Transverse colon (tissue), 4 donors: ENCODE measurements around the gene PCGF1. TPM values are rescaled to one million over a fixed set of nuclear protein-coding genes. Genes with fewer than 3 reads are reported as not detected.

Experiments used
- DNase-seq: peaks from one replicate; pipeline ENCODE4 v3.0.0-alpha.2; 2019
- H3K27ac ChIP-seq, 4 donors: fragments of 200-600 bp; sonication (generic); 2 replicates each; pipeline ENCODE4 v1.5.1; 2016 to 2018; ENCODE audit warnings: inconsistent platforms in 4 of 4
- H3K27me3 ChIP-seq: fragments of 200-600 bp; sonication (generic); 2 replicates; pipeline ENCODE4 v1.5.1; 2017; ENCODE audit warnings: inconsistent platforms
- H3K36me3 ChIP-seq, 4 donors: fragments of 200-600 bp; sonication (generic); 2 replicates each; pipeline ENCODE4 v1.5.1; 2017 to 2019; ENCODE audit warnings: inconsistent platforms in 4 of 4
- H3K4me1 ChIP-seq, 4 donors: fragments of 200-600 bp; sonication (generic); 2 replicates each; pipeline ENCODE4 v1.5.1; 2017 to 2020; ENCODE audit warnings: inconsistent platforms in 4 of 4
- H3K4me3 ChIP-seq, 4 donors: fragments of 200-600 bp; sonication (generic); 1 replicate in 1 of 4; 2 replicates in 3 of 4; pipeline versions ENCODE4 v1.5.1 to v1.6.1; 2017 to 2019; ENCODE audit warnings: inconsistent platforms in 4 of 4
- H3K9me3 ChIP-seq, 2 donors: fragments of 200-600 bp; sonication (generic); 2 replicates each; pipeline ENCODE4 v1.5.1; 2017 to 2019; ENCODE audit warnings: inconsistent platforms in 2 of 2
- CTCF ChIP-seq, 5 experiments: fragments of 200-600 bp in 3 of 5; fragments of 450-650 bp in 2 of 5; sonication (generic) in 3 of 5; IDR thresholded peaks; 1 replicate in 2 of 5; 2 replicates in 3 of 5; pipeline ENCODE4 v1.5.1; 2016 to 2017; ENCODE audit warnings: antibody characterized with exemption in 5 of 5, inconsistent platforms in 3 of 5, mild to moderate bottlenecking in 2 of 5, moderate library complexity in 1 of 5
- EP300 ChIP-seq: sonication (generic); formaldehyde crosslinking; IDR thresholded peaks from one replicate; pipeline ENCODE4 v1.6.1; 2017; ENCODE audit warnings: antibody characterized with exemption, low read depth
- POLR2A ChIP-seq: fragments of 450-650 bp; IDR thresholded peaks from one replicate; pipeline ENCODE4 v1.6.1; 2016; ENCODE audit warnings: antibody characterized with exemption, mild to moderate bottlenecking, moderate library complexity
- POLR2AphosphoS5 ChIP-seq, 3 donors: sonication (generic); formaldehyde crosslinking; IDR thresholded peaks; one replicate each; pipeline ENCODE4 v1.6.1; 2016; ENCODE audit warnings: antibody characterized with exemption in 3 of 3
- WGBS, 2 donors: methylation state at CpG; one replicate each; pipeline ENCODE4 v1.1.5; 2018; ENCODE audit warnings: low coverage in 1 of 2; 5-methylcytosine and 5-hydroxymethylcytosine counted together
- in situ Hi-C, 4 donors: fragments of 200-750 bp; cut with MboI; loops; one replicate each; pipeline versions ENCODE4 v1.15.0 to v1.15.1; 2017; ENCODE audit warnings: low sequenced_read_pairs in 3 of 4, low pct_ligation_motif_present in 1 of 4, low pct_unique_long_range_greater_than_20kb in 1 of 4
- intact Hi-C: fragments of 100-400 bp; cut with DNase I; formaldehyde crosslinking; loops from one replicate; pipeline ENCODE4 v1.15.1; 2023; ENCODE audit warnings: low total_unique reads
- total RNA-seq, 4 donors: library from RNA; depleted of rRNA; stranded (reverse); fragments of >200 nt; gene quantifications; one replicate each; pipeline ENCODE4 v1.1.0, GENCODE V29; 2016

The PCGF1 gene
- total RNA-seq, 4 donors from 2014 or later: 3.7 to 23.9 (median 19.3) TPM

GRCh38 chr2:74507926-74508520 is 528 bp upstream of the PCGF1 start:
- intact Hi-C loops: loop anchor here (2.0 kb wide), 1 partner anchor 23 kb away; no protein-coding TSS in a partner anchor
- Histone ChIP-seq H3K27me3 (peaks cover 48% of the 10 kb centered on the region), H3K9me3 (no peaks in the 10 kb centered on the region), H3K36me3 (no peaks in the 10 kb centered on the region), H3K4me1 (peaks cover 12 to 44% (median 36%) of the 10 kb centered on the region in 4 donors), H3K4me3 (peak overlapping the region; percentile 44 to 81 (median 67)), H3K27ac (peak overlapping the region; percentile 90 to 98 (median 92))
- 11 to 58% methylated on average over 6 to 38 of the region's 38 CpGs for WGBS, 2 donors
- in situ Hi-C loops: no loop called here
- peak; percentile 55 for DNase-seq
- TF ChIP-seq EP300 (no peak), POLR2A (no peak), POLR2AphosphoS5 (IDR thresholded peaks at IDR 0.05) (no peak), CTCF (IDR thresholded peaks at IDR 0.05) (no peak)

- in situ Hi-C loops (no loop called here), intact Hi-C loops (loop anchor here (2.0 kb wide), 1 partner anchor 21 kb away; no protein-coding TSS in a partner anchor)
- H3K4me3 ChIP-seq: peak overlapping the region in 1 of 4 donors; percentile 68
- peaks cover 12 to 53% (median 37%) of the 10 kb centered on the region in 4 donors for H3K4me1 ChIP-seq
- no peak for TF ChIP-seq POLR2A
- 96 to 100% methylated on average over 4 to 14 of the region's 14 CpGs for WGBS, 2 donors
- H3K27me3 ChIP-seq: peaks cover 33% of the 10 kb centered on the region
- H3K27ac ChIP-seq: no peak overlapping the region
- H3K36me3 ChIP-seq: no peaks in the 10 kb centered on the region
- H3K9me3 ChIP-seq: no peaks in the 10 kb centered on the region
- no peak for DNase-seq
Measured at GRCh38 chr2:74505448-74506246, 1.8 kb downstream of the PCGF1 start.

- H3K9me3 ChIP-seq: no peaks in the 10 kb centered on the region
- peaks cover 15 to 59% (median 44%) of the 10 kb centered on the region in 4 donors for H3K4me1 ChIP-seq
- peak overlapping the region in 1 of 4 donors; percentile 90 for H3K27ac ChIP-seq
- H3K4me3 ChIP-seq: peak overlapping the region in 1 of 4 donors; percentile 54
- H3K36me3 ChIP-seq: no peaks in the 10 kb centered on the region
- TF ChIP-seq CTCF (IDR thresholded peaks at IDR 0.05) (no peak), POLR2A (no peak), EP300 (no peak), POLR2AphosphoS5 (IDR thresholded peaks at IDR 0.05) (no peak)
- in situ Hi-C loops: loop anchor here in 1 of 4 donors (5.0 kb wide), 1 partner anchor 73 kb away; no protein-coding TSS in a partner anchor
- DNase-seq: no peak
- intact Hi-C loops: no loop called here
- 96 to 100% methylated on average over 1 to 3 of the region's 3 CpGs for WGBS, 2 donors
- H3K27me3 ChIP-seq: peaks cover 33% of the 10 kb centered on the region
Measured at GRCh38 chr2:74504591-74504990, 2.9 kb downstream of the PCGF1 start.

GRCh38 chr2:74503506-74504475 is 3.7 kb downstream of the PCGF1 start:
- peaks cover 33% of the 10 kb centered on the region for H3K27me3 ChIP-seq
- H3K27ac ChIP-seq: peak overlapping the region; percentile 85 to 90 (median 86)
- TF ChIP-seq POLR2AphosphoS5 (IDR thresholded peaks at IDR 0.05): no peak
- no peak for TF ChIP-seq POLR2A
- no peak for TF ChIP-seq EP300
- TF ChIP-seq CTCF (IDR thresholded peaks at IDR 0.05): no peak
- H3K9me3 ChIP-seq: no peaks in the 10 kb centered on the region
- in situ Hi-C loops: loop anchor here in 1 of 4 donors (5.0 kb wide), 1 partner anchor 74 kb away; no protein-coding TSS in a partner anchor
- WGBS, 2 donors: 60 to 84% methylated on average over 12 to 45 of the region's 45 CpGs
- H3K4me3 ChIP-seq: peak overlapping the region; percentile 6 to 54 (median 47)
- H3K36me3 ChIP-seq: no peaks in the 10 kb centered on the region
- intact Hi-C loops: no loop called here
- peaks cover 22 to 67% (median 52%) of the 10 kb centered on the region in 4 donors for H3K4me1 ChIP-seq
- no peak for DNase-seq
